GM10248 (cell line): ENCODE measurements around the gene CD247.

Experiments
- CTCF ChIA-PET: fragments of 300-600 bp; sonication (Branson Sonifier 250); formaldehyde crosslinking; extraction: SDS; loops from one replicate; lab custom pipeline; 2021; ENCODE audit warnings: antibody characterized with exemption; lab: Yijun Ruan, JAX
- POLR2A ChIA-PET: fragments of 350-650 bp; sonication (Branson Sonifier 250); formaldehyde crosslinking; extraction: SDS; loops from one replicate; lab custom pipeline; 2020; ENCODE audit warnings: antibody characterized with exemption; lab: Yijun Ruan, JAX
- DNase-seq: peaks from one replicate; pipeline ENCODE4 v3.0.0; 2012; ENCODE audit errors: extremely low spot score
- CTCF ChIP-seq: IDR thresholded peaks from 2 replicates; pipeline ENCODE4 v1.5.1; 2012; ENCODE audit warnings: mild to moderate bottlenecking, low read depth; ENCODE audit errors: extremely low read depth, missing control alignments, control extremely low read depth

CD247 gene

DNA sequence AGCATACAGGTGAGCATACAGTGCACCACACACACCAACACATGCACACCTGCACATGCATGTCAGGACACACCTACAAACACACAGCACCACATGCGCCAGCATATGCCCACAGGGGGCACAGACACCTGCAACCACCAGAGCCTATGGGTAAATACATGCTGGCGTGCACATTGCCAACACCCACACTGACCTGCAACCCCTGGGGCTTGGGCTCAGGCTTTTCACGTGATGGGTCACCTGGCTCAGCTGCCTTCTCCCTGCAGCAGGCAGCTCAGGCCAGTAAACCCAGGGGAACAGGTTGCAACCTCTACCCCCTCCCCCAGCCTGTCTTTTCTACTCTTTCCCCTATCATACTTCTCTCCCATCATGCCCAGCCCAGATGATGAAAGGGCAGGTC, 8.1 kb downstream of the CD247 start:
- TF ChIP-seq CTCF: no peak
- CTCF ChIA-PET: no interaction called here
- DNase-seq: no peak
- POLR2A ChIA-PET: no interaction called here

- ChIA-PET CTCF (no interaction called here), POLR2A (no interaction called here)
- TF ChIP-seq CTCF: no peak
- DNase-seq: no peak
These were observed 8.7 kb downstream of the CD247 start for GRCh38 chr1:167509587-167509986.

DNA sequence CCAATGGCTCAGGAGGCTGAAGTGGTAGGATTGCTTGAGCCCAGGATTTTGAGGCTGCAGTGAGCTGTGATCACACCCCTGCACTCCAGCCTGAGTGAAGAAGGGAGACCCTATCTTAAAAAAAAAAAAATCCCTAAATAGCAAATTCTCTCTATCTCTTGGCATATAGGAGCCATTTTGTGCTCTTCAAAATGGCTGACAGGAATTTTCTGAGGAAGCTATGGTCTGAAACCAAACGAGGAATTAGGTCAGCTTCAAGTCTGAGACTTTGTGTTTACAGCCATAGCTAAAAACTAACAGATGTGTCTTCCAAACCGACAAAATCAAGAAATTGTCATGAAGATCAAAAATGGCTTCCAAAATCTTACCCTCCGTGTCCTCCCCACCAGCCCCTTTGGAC, 10.6 kb downstream of the CD247 start:
- no peak for TF ChIP-seq CTCF
- POLR2A ChIA-PET: no interaction called here
- CTCF ChIA-PET: interaction anchor here (0.8 to 1.5 kb wide), 4 partner anchors 9 to 32 kb away, joined by 4 to 6 read pairs (median 4); no protein-coding TSS in a partner anchor

DNA sequence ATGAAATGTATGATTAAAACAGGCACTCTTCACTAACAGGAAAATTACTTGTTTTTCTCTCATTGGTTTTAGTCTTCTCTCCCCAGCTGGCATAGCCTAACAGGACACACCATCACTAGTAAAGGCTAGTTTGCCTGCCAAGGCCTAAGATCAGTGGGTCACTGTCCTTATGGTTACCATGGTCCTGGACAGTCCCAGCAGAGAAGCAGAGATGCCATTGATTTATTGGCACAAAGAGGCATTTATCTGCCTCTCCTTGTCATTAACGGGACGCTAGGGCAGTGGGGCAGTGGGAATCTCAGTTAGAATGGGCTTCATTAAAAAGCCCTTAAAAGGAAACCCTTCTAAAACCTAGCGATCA, 13.9 kb downstream of the CD247 start:
- POLR2A ChIA-PET: no interaction called here
- CTCF ChIA-PET: interaction anchor here (1.3 to 3.1 kb wide), 3 partner anchors 12 to 284 kb away, joined by 3 to 20 read pairs (median 10); partner anchors contain the start of gene POU2F1
- TF ChIP-seq CTCF: no peak
- no peak for DNase-seq

More for the DNA sequence above, 10.6 kb downstream of the CD247 start:
- DNase-seq: no peak

GRCh38 chr1:167503626-167504466, 14.5 kb downstream of the CD247 start:
- CTCF ChIA-PET: interaction anchor here (2.0 to 3.1 kb wide), 2 partner anchors 12 to 30 kb away, joined by 10 to 20 read pairs; no protein-coding TSS in a partner anchor
- DNase-seq: no peak
- POLR2A ChIA-PET: no interaction called here
- TF ChIP-seq CTCF: no peak

- no peak for DNase-seq
- CTCF ChIA-PET: interaction anchor here (1.1 to 1.6 kb wide), 2 partner anchors 9 to 12 kb away, joined by 3 to 6 read pairs; no protein-coding TSS in a partner anchor
- POLR2A ChIA-PET: no interaction called here
- TF ChIP-seq CTCF: no peak
These were observed 15.4 kb downstream of the CD247 start for GRCh38 chr1:167502719-167503462.
